Measurements from ENCODE around the gene PTPRK. TPM values are rescaled to one million over a fixed set of nuclear protein-coding genes. Genes with fewer than 3 reads are reported as not detected.
"Not testable (repeated sequence)": the region's sequence is repeated elsewhere in the genome, so short reads cannot be mapped to it uniquely, and the experiment has no call there.

The PTPRK gene
- total RNA-seq, 2 experiments from 2014 or later: 1.7 to 2.5 TPM

GRCh38 chr6:128493877-128494276 is 26.5 kb downstream of the PTPRK start:
- H3K27ac Mint-ChIP-seq: no peak overlapping the region
- POLR2A ChIA-PET: no interaction called here
- H3K27me3 Mint-ChIP-seq: no peaks in the 10 kb centered on the region
- H3K4me1 Mint-ChIP-seq: peaks cover 13% of the 10 kb centered on the region
- no peaks in the 10 kb centered on the region for H3K9me3 Mint-ChIP-seq
- CTCF ChIA-PET: interaction anchor here (0.5 to 0.9 kb wide), 3 partner anchors 92 to 356 kb away, joined by 3 to 5 read pairs (median 3); no protein-coding TSS in a partner anchor
- H3K4me3 Mint-ChIP-seq: no peak overlapping the region
- no peaks in the 10 kb centered on the region for H3K36me3 Mint-ChIP-seq (ENCODE audit: low read depth)
- no peak for DNase-seq

- CTCF ChIA-PET: no interaction called here
- no peak overlapping the region for H3K4me3 Mint-ChIP-seq
- peaks cover 13% of the 10 kb centered on the region for H3K4me1 Mint-ChIP-seq
- no peak overlapping the region for H3K27ac Mint-ChIP-seq
- H3K36me3 Mint-ChIP-seq (ENCODE audit: low read depth): no peaks in the 10 kb centered on the region
- no peak for DNase-seq
- H3K9me3 Mint-ChIP-seq: no peaks in the 10 kb centered on the region
- no peaks in the 10 kb centered on the region for H3K27me3 Mint-ChIP-seq
- POLR2A ChIA-PET: no interaction called here
Measured at GRCh38 chr6:128492386-128492785, 28.0 kb downstream of the PTPRK start.

GRCh38 chr6:128491610-128492206 is 28.7 kb downstream of the PTPRK start:
- H3K27me3 Mint-ChIP-seq: no peaks in the 10 kb centered on the region
- H3K4me3 Mint-ChIP-seq: peak overlapping the region; percentile 11
- peak; percentile 9 for DNase-seq
- CTCF ChIA-PET: interaction anchor here (0.9 kb wide), 1 partner anchor 20 kb away, joined by 3 read pairs; no protein-coding TSS in a partner anchor
- H3K9me3 Mint-ChIP-seq: no peaks in the 10 kb centered on the region
- no peak overlapping the region for H3K27ac Mint-ChIP-seq
- H3K36me3 Mint-ChIP-seq (ENCODE audit: low read depth): no peaks in the 10 kb centered on the region
- POLR2A ChIA-PET: no interaction called here
- peaks cover 13% of the 10 kb centered on the region for H3K4me1 Mint-ChIP-seq

- no peak for DNase-seq
- ChIA-PET CTCF (interaction anchor here (0.9 kb wide), 1 partner anchor 19 kb away, joined by 3 read pairs; no protein-coding TSS in a partner anchor), POLR2A (no interaction called here)
- Mint-ChIP-seq H3K27me3 (no peaks in the 10 kb centered on the region), H3K36me3 (ENCODE audit: low read depth) (no peaks in the 10 kb centered on the region), H3K4me3 (no peak overlapping the region), H3K4me1 (peaks cover 13% of the 10 kb centered on the region), H3K27ac (no peak overlapping the region), H3K9me3 (no peaks in the 10 kb centered on the region)
Measured at GRCh38 chr6:128491100-128491581, 29.3 kb downstream of the PTPRK start.

- peaks cover 9% of the 10 kb centered on the region for H3K4me1 Mint-ChIP-seq
- peaks cover 3% of the 10 kb centered on the region for H3K27me3 Mint-ChIP-seq
- H3K9me3 Mint-ChIP-seq: no peaks in the 10 kb centered on the region
- ChIA-PET POLR2A (no interaction called here), CTCF (no interaction called here)
- DNase-seq: no peak
- H3K36me3 Mint-ChIP-seq (ENCODE audit: low read depth): no peaks in the 10 kb centered on the region
- no peak overlapping the region for H3K27ac Mint-ChIP-seq
- H3K4me3 Mint-ChIP-seq: no peak overlapping the region
Measured at GRCh38 chr6:128487746-128488145, 32.7 kb downstream of the PTPRK start.

- CTCF ChIA-PET: interaction anchor here (0.7 to 1.3 kb wide), 2 partner anchors 11 to 366 kb away, joined by 3 to 7 read pairs; no protein-coding TSS in a partner anchor
- peaks cover 8% of the 10 kb centered on the region for H3K4me1 Mint-ChIP-seq
- no peaks in the 10 kb centered on the region for H3K9me3 Mint-ChIP-seq
- no peaks in the 10 kb centered on the region for H3K36me3 Mint-ChIP-seq (ENCODE audit: low read depth)
- no peak overlapping the region for H3K4me3 Mint-ChIP-seq
- H3K27ac Mint-ChIP-seq: no peak overlapping the region
- POLR2A ChIA-PET: no interaction called here
- peaks cover 3% of the 10 kb centered on the region for H3K27me3 Mint-ChIP-seq
- no peak for DNase-seq
Measured at GRCh38 chr6:128487055-128487454, 33.3 kb downstream of the PTPRK start.

DNA sequence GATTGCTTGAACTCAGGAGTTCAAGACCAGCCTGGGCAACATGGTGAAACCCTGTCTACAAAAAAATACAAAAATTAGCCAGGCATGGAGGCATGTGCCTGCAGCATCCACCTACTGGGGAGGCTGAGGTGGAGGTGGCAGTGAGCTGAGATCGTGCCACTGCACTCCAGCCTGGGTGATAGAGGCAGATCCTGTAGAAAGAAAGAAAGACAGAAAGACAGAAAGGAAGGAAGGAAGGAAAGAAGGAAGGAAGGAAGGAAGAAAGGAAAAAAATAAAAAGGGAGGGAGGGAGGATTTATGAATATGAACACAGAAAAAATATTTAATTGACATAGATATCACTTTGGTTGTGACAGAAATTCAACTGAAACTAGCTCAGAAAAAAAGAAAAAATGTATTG is 33.8 kb downstream of the PTPRK start:
- H3K4me3 Mint-ChIP-seq; H3K36me3 Mint-ChIP-seq (ENCODE audit: low read depth); H3K27me3 Mint-ChIP-seq; H3K4me1 Mint-ChIP-seq; H3K27ac Mint-ChIP-seq; POLR2A ChIA-PET; DNase-seq; H3K9me3 Mint-ChIP-seq: not testable (repeated sequence)
- CTCF ChIA-PET: interaction anchor here (0.7 to 1.3 kb wide), 2 partner anchors 11 to 366 kb away, joined by 3 to 7 read pairs; no protein-coding TSS in a partner anchor

- no peak for DNase-seq
- H3K4me1 Mint-ChIP-seq: peaks cover 3% of the 10 kb centered on the region
- H3K9me3 Mint-ChIP-seq: no peaks in the 10 kb centered on the region
- peaks cover 3% of the 10 kb centered on the region for H3K27me3 Mint-ChIP-seq
- ChIA-PET POLR2A (no interaction called here), CTCF (interaction anchor here (0.5 kb wide), 1 partner anchor 16 kb away, joined by 3 read pairs; no protein-coding TSS in a partner anchor)
- no peak overlapping the region for H3K27ac Mint-ChIP-seq
- H3K4me3 Mint-ChIP-seq: no peak overlapping the region
- H3K36me3 Mint-ChIP-seq (ENCODE audit: low read depth): no peaks in the 10 kb centered on the region
Measured at GRCh38 chr6:128483472-128484135, 36.8 kb downstream of the PTPRK start.

GRCh38 chr6:128482642-128483041 is 37.8 kb downstream of the PTPRK start:
- ChIA-PET POLR2A (no interaction called here), CTCF (no interaction called here)
- H3K36me3 Mint-ChIP-seq (ENCODE audit: low read depth): no peaks in the 10 kb centered on the region
- no peak overlapping the region for H3K27ac Mint-ChIP-seq
- H3K27me3 Mint-ChIP-seq: peaks cover 3% of the 10 kb centered on the region
- no peak for DNase-seq
- no peak overlapping the region for H3K4me3 Mint-ChIP-seq
- H3K9me3 Mint-ChIP-seq: no peaks in the 10 kb centered on the region
- H3K4me1 Mint-ChIP-seq: peaks cover 10% of the 10 kb centered on the region

DNA sequence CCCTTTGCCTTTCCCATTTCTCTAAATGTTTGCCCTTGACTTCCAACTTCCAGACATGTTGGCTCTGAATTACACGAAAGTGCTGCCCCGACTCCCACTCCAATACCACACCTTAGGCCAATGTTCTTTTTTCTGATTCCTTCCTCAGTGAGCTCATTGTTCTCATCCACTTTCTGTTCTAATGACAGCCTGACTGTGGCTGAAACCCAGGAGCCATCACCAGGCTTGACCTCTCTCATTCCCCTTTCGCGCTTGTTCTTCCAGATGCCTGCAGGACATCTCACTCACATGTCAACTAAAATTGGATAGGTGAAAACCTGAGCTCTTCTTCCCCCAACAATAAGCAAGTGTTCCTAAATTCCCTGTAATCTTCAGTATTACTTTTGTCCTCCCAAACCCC is 40.4 kb downstream of the PTPRK start:
- Mint-ChIP-seq H3K4me1 (peaks cover 10% of the 10 kb centered on the region), H3K9me3 (no peaks in the 10 kb centered on the region), H3K27ac (no peak overlapping the region), H3K36me3 (ENCODE audit: low read depth) (no peaks in the 10 kb centered on the region), H3K27me3 (peaks cover 3% of the 10 kb centered on the region), H3K4me3 (no peak overlapping the region)
- ChIA-PET CTCF (interaction anchor here (1.6 kb wide), 1 partner anchor 54 kb away, joined by 3 read pairs; no protein-coding TSS in a partner anchor), POLR2A (no interaction called here)
- no peak for DNase-seq

DNA sequence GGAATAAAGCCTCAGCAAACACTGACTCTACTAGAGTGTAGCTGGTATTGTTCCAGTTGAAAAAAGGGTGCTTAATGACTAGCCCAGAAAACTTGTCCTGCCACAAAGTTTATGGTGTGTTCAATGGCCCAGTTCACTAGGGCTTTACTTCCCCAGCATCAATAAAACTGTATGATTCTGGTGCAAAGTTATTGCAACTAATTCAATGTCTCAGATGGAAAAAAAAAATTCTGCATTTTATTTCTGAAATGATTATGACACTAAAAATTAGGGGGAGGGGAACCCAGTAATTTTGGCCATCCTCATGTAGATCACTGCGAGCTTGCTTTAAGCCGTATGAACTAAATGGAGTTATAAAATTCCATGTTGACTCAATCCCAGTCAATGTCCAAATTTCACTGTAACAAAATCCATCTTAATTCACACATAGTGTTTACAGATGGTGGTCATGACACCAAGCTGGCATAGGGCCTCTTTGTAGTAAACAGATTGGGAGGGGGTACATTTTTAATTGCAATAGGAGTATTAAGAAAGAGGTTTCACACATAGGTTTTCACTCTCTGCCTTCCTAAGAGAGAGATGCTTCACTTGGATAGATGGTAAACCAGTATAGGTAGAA is 41.2 kb downstream of the PTPRK start:
- POLR2A ChIA-PET: no interaction called here
- Mint-ChIP-seq H3K4me3 (peak overlapping the region; percentile 62), H3K36me3 (ENCODE audit: low read depth) (no peaks in the 10 kb centered on the region)

DNA sequence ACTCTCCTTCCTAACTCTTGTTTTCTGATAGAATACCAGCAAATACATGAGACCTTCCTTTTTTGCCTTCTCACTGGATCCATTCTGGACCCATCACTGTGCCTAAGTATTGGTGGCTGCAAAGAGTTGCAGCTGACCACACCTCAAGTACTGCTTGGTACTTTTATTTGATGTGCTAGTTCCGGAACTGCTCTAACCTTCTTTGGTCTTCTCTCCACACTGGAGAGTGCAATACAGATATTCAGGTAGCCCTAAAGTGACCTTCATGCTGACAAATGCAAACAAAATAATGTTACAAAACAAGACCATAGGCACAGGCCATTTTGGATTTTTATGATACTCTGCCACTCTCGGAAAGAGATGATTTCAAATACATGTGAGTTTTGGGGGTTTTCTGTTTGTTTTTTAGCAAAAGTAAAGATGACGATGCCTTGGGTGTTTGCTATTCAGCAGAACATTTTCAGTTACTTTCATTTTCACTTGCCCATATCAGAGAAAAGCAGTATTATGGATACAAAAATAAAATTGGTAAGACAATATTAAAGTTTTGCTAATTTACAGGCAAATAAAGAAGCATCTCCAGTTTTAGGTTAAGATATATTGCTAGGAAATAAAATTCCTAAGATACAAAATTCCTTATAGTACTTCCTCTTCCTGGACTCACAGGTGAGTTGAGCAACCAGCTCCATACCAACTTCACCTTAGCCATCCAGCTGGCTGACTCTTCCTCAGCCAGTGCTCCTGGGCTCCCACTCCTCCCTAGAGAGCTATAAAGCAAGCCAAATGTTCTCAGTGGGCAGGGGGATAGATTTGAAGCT is 42.0 kb downstream of the PTPRK start:
- Mint-ChIP-seq H3K36me3 (ENCODE audit: low read depth) (no peaks in the 10 kb centered on the region), H3K4me1 (peaks cover 10% of the 10 kb centered on the region), H3K27me3 (no peaks in the 10 kb centered on the region), H3K27ac (peak overlapping the region; percentile 87), H3K4me3 (peak overlapping the region; percentile 62), H3K9me3 (no peaks in the 10 kb centered on the region)
- ChIA-PET POLR2A (no interaction called here), CTCF (interaction anchor here (1.6 kb wide), 1 partner anchor 52 kb away, joined by 3 read pairs; no protein-coding TSS in a partner anchor)
- no peak for DNase-seq

More for the DNA sequence above, 41.2 kb downstream of the PTPRK start:
- Mint-ChIP-seq H3K27me3 (peaks cover 3% of the 10 kb centered on the region), H3K9me3 (no peaks in the 10 kb centered on the region), H3K27ac (peak overlapping the region; percentile 68), H3K4me1 (peaks cover 10% of the 10 kb centered on the region)
- CTCF ChIA-PET: interaction anchor here (1.6 kb wide), 1 partner anchor 53 kb away, joined by 3 read pairs; no protein-coding TSS in a partner anchor
- DNase-seq: no peak

Data from activated CD4-positive, alpha-beta T cell treated with anti-CD3 and anti-CD28 coated beads, Interleukin-2, amount 10 ng/mL, durations not matched to agents 7 days and 5 days (primary cell).